ENCODE results near the gene JAML.

JAML gene

DNA sequence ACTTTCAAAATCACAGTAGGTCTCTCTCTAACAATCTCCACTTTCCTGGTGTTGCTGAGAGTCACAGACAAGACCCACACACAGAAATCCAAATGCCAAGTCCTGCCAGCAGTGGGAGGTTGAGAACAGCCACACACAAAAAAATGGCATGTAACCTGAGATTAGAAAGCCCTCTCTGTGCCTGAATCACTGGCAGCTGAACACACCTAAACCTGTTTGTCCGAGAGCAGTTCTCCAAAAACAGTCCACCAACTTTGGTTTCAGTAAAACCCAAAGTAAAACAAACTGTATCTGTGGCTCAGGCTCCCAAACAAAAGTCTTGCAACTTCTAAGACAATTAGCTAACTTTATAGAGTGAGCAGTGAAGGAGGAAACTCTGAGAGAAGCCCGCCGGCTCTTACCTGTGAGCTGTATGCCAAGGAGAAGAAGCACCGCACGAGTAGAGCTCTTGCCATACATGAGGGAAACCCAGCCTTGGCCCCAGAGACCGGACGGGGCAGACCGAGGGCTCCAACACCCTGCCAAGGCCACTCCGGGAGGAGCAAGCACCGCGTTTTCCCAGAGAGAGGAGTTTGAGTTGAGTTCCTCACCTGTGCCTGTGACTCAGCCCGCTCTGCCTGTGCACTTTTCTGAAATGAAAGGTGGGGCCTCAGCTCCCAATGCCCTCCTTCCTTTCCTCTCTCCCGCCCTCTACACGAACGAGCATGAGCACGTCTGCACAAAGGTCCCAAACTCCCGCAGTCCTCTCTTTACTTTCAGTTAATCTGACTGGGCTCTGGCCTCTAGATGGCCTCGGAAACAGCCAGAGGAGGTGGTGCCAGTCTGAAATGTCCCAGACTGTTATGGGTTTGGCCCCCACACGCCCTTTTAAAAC lies 39.1 kb upstream of the JAML start, which contains the start of gene MPZL2:
Gene MPZL2, minus strand, starts transcription at position 603 of the 874 bp plus-strand sequence. Its CDS starts 144 bp downstream, at position 459.
- no peak for DNase-seq (ENCODE audit: low read depth, low spot score)
- peak within 1 kb of the TSS; percentile 37 for H3K4me3 ChIP-seq (ENCODE audit: insufficient read length, low read depth)
- H3K27me3 ChIP-seq (ENCODE audit: insufficient read depth, insufficient read length) = peaks cover 35% of the 10 kb centered on the region
- H3K36me3 ChIP-seq (ENCODE audit: insufficient read depth, insufficient read length, low read length) = no peaks in the 10 kb centered on the region
- peaks cover 4% of the 10 kb centered on the region for H3K4me1 ChIP-seq (ENCODE audit: insufficient read depth, insufficient read length)
- TF ChIP-seq YY1 (IDR thresholded peaks at IDR 0.05; ENCODE audit: insufficient read depth, insufficient read length) = no peak
- TF ChIP-seq SUZ12 (IDR thresholded peaks at IDR 0.05; ENCODE audit: extremely low read depth, insufficient read depth, insufficient read length) = no peak
- TF ChIP-seq ZNF274 (IDR thresholded peaks at IDR 0.05; ENCODE audit: low read depth, low read length) = no peak
- H3K9me3 ChIP-seq (ENCODE audit: insufficient read depth, low read length) = no peaks in the 10 kb centered on the region
- peak within 1 kb of the TSS; percentile 75 for H3K9ac ChIP-seq (ENCODE audit: insufficient read length, low read depth)

- peaks cover 35% of the 10 kb centered on the region for H3K27me3 ChIP-seq (ENCODE audit: insufficient read depth, insufficient read length)
- peaks cover 4% of the 10 kb centered on the region for H3K4me1 ChIP-seq (ENCODE audit: insufficient read depth, insufficient read length)
- DNase-seq (ENCODE audit: low read depth, low spot score) = no peak
- H3K36me3 ChIP-seq (ENCODE audit: insufficient read depth, insufficient read length, low read length) = no peaks in the 10 kb centered on the region
- H3K9me3 ChIP-seq (ENCODE audit: insufficient read depth, low read length) = no peaks in the 10 kb centered on the region
- TF ChIP-seq ZNF274 (IDR thresholded peaks at IDR 0.05; ENCODE audit: low read depth, low read length) (no peak), YY1 (IDR thresholded peaks at IDR 0.05; ENCODE audit: insufficient read depth, insufficient read length) (no peak), SUZ12 (IDR thresholded peaks at IDR 0.05; ENCODE audit: extremely low read depth, insufficient read depth, insufficient read length) (no peak)
- H3K9ac ChIP-seq (ENCODE audit: insufficient read length, low read depth) = no peak overlapping the region
- H3K4me3 ChIP-seq (ENCODE audit: insufficient read length, low read depth) = peak overlapping the region; percentile 37
Measured at GRCh38 chr11:118263112-118263511, 38.3 kb upstream of the JAML start.

GRCh38 chr11:118260353-118260752 lies 35.5 kb upstream of the JAML start:
- TF ChIP-seq SUZ12 (IDR thresholded peaks at IDR 0.05; ENCODE audit: extremely low read depth, insufficient read depth, insufficient read length) = no peak
- no peak for TF ChIP-seq ZNF274 (IDR thresholded peaks at IDR 0.05; ENCODE audit: low read depth, low read length)
- no peak for TF ChIP-seq YY1 (IDR thresholded peaks at IDR 0.05; ENCODE audit: insufficient read depth, insufficient read length)

GRCh38 chr11:118259138-118259537 lies 34.3 kb upstream of the JAML start:
- Histone ChIP-seq H3K27me3 (ENCODE audit: insufficient read depth, insufficient read length) (peaks cover 10% of the 10 kb centered on the region), H3K36me3 (ENCODE audit: insufficient read depth, insufficient read length, low read length) (no peaks in the 10 kb centered on the region), H3K4me1 (ENCODE audit: insufficient read depth, insufficient read length) (no peaks in the 10 kb centered on the region), H3K9me3 (ENCODE audit: insufficient read depth, low read length) (no peaks in the 10 kb centered on the region), H3K9ac (ENCODE audit: insufficient read length, low read depth) (no peak overlapping the region), H3K4me3 (ENCODE audit: insufficient read length, low read depth) (no peak overlapping the region)
- no peak for TF ChIP-seq SUZ12 (IDR thresholded peaks at IDR 0.05; ENCODE audit: extremely low read depth, insufficient read depth, insufficient read length)
- no peak for TF ChIP-seq ZNF274 (IDR thresholded peaks at IDR 0.05; ENCODE audit: low read depth, low read length)
- DNase-seq (ENCODE audit: low read depth, low spot score) = no peak

More at GRCh38 chr11:118260353-118260752, 35.5 kb upstream of the JAML start:
- peaks cover 17% of the 10 kb centered on the region for H3K27me3 ChIP-seq (ENCODE audit: insufficient read depth, insufficient read length)
- H3K9me3 ChIP-seq (ENCODE audit: insufficient read depth, low read length) = no peaks in the 10 kb centered on the region
- no peaks in the 10 kb centered on the region for H3K36me3 ChIP-seq (ENCODE audit: insufficient read depth, insufficient read length, low read length)
- DNase-seq (ENCODE audit: low read depth, low spot score) = no peak
- no peak overlapping the region for H3K4me3 ChIP-seq (ENCODE audit: insufficient read length, low read depth)
- H3K9ac ChIP-seq (ENCODE audit: insufficient read length, low read depth) = no peak overlapping the region
- peaks cover 2% of the 10 kb centered on the region for H3K4me1 ChIP-seq (ENCODE audit: insufficient read depth, insufficient read length)

DNA sequence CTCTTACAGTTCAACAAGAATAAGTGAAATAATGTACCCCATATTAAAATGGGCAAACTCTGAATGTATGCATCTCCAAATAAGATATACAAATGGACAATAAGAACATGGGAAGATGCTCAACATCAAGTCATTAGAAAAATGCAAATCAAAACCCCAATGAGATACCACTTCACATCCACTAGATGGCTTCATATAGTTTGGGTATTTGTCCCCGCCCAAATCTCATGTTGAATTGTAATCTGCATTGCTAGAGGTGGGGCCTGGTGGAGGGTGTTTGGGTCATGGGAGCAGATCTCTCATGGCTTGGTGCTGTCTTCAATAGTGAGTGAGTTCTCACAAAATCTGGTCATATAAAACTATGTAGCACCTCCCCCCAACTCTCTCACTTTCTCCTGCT lies 33.6 kb upstream of the JAML start:
- no peak overlapping the region for H3K4me3 ChIP-seq (ENCODE audit: insufficient read length, low read depth)
- DNase-seq (ENCODE audit: low read depth, low spot score) = no peak
- H3K27me3 ChIP-seq (ENCODE audit: insufficient read depth, insufficient read length) = peaks cover 10% of the 10 kb centered on the region
- no peaks in the 10 kb centered on the region for H3K4me1 ChIP-seq (ENCODE audit: insufficient read depth, insufficient read length)
- H3K9ac ChIP-seq (ENCODE audit: insufficient read length, low read depth) = no peak overlapping the region
- H3K36me3 ChIP-seq (ENCODE audit: insufficient read depth, insufficient read length, low read length) = no peaks in the 10 kb centered on the region
- no peaks in the 10 kb centered on the region for H3K9me3 ChIP-seq (ENCODE audit: insufficient read depth, low read length)
- no peak for TF ChIP-seq ZNF274 (IDR thresholded peaks at IDR 0.05; ENCODE audit: low read depth, low read length)
- no peak for TF ChIP-seq SUZ12 (IDR thresholded peaks at IDR 0.05; ENCODE audit: extremely low read depth, insufficient read depth, insufficient read length)
- no peak for TF ChIP-seq YY1 (IDR thresholded peaks at IDR 0.05; ENCODE audit: insufficient read depth, insufficient read length)

- no peaks in the 10 kb centered on the region for H3K4me1 ChIP-seq (ENCODE audit: insufficient read depth, insufficient read length)
- no peak for TF ChIP-seq ZNF274 (IDR thresholded peaks at IDR 0.05; ENCODE audit: low read depth, low read length)
- TF ChIP-seq YY1 (IDR thresholded peaks at IDR 0.05; ENCODE audit: insufficient read depth, insufficient read length) = no peak
- no peak for TF ChIP-seq SUZ12 (IDR thresholded peaks at IDR 0.05; ENCODE audit: extremely low read depth, insufficient read depth, insufficient read length)
- no peak overlapping the region for H3K9ac ChIP-seq (ENCODE audit: insufficient read length, low read depth)
- H3K4me3 ChIP-seq (ENCODE audit: insufficient read length, low read depth) = peak overlapping the region; percentile 76
- no peak for DNase-seq (ENCODE audit: low read depth, low spot score)
- H3K27me3 ChIP-seq (ENCODE audit: insufficient read depth, insufficient read length) = no peaks in the 10 kb centered on the region
- no peaks in the 10 kb centered on the region for H3K9me3 ChIP-seq (ENCODE audit: insufficient read depth, low read length)
- no peaks in the 10 kb centered on the region for H3K36me3 ChIP-seq (ENCODE audit: insufficient read depth, insufficient read length, low read length)
Measured at GRCh38 chr11:118252688-118253087, 27.9 kb upstream of the JAML start.

DNA sequence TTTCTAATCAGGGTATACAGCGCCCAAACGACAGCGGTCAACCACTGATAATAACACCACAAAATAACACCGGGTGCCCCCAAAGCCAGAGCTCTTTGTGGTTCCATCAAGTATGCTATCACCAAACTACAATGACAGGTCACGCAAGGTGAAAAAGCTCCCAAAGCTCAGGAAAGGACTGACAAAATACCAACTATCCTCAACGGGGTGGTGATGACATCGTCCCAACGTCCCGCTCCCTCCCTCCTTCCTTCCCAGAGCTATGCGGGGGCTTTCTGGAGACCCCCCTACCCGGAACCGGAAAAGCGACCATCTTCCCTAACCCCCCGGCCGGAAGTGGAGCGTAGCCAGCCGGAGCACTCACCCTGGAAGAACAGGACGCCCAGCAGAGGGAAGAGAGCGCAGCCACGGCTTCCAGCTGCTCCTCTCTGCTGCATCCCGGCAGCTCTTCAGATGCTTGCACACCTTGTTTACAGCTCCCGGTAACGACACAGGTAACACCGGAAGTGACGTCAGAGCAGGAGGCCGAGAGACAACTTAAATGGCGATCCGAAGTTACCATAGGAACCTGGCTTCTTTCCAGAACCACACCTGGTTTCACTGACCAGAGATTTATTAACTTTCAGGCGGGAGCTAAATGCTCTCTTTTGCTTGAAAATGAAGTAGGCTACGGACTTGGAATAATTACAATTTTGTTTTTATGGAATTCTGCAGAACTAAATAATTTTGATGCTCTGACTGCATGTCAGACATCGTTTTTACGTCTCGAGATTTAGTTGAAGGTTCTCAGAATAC lies 27.2 kb upstream of the JAML start, which contains the start of gene MPZL3:
Gene MPZL3, minus strand, starts transcription at position 508 of the 795 bp plus-strand sequence. Its CDS starts 71 bp downstream, at position 437.
- Histone ChIP-seq H3K4me3 (ENCODE audit: insufficient read length, low read depth) (peak within 1 kb of the TSS; percentile 76), H3K9ac (ENCODE audit: insufficient read length, low read depth) (peak within 1 kb of the TSS; percentile 86), H3K27me3 (ENCODE audit: insufficient read depth, insufficient read length) (no peaks in the 10 kb centered on the region), H3K9me3 (ENCODE audit: insufficient read depth, low read length) (no peaks in the 10 kb centered on the region), H3K36me3 (ENCODE audit: insufficient read depth, insufficient read length, low read length) (no peaks in the 10 kb centered on the region), H3K4me1 (ENCODE audit: insufficient read depth, insufficient read length) (no peaks in the 10 kb centered on the region)
- peak; percentile 43 for TF ChIP-seq YY1 (IDR thresholded peaks at IDR 0.05; ENCODE audit: insufficient read depth, insufficient read length)
- TF ChIP-seq SUZ12 (IDR thresholded peaks at IDR 0.05; ENCODE audit: extremely low read depth, insufficient read depth, insufficient read length) = no peak
- no peak for TF ChIP-seq ZNF274 (IDR thresholded peaks at IDR 0.05; ENCODE audit: low read depth, low read length)
- peak; percentile 79 for DNase-seq (ENCODE audit: low read depth, low spot score)
